LNCAP (cell line): ENCODE results near the gene STIM2.

ENCODE experiments used
- CTCF ChIP-seq: fragments of 450-650 bp; IDR thresholded peaks from 2 replicates; pipeline ENCODE4 v1.5.1; 2017; ENCODE audit warnings: mild to moderate bottlenecking

STIM2 gene

GRCh38 chr4:26887809-26888208 is 27.2 kb downstream of the STIM2 start:
- TF ChIP-seq CTCF = no peak

GRCh38 chr4:26889356-26889755 is 28.7 kb downstream of the STIM2 start:
- TF ChIP-seq CTCF = no peak

- no peak for TF ChIP-seq CTCF
These were observed 30.4 kb downstream of the STIM2 start for GRCh38 chr4:26891054-26891453.

GRCh38 chr4:26891867-26892266 is 31.2 kb downstream of the STIM2 start:
- TF ChIP-seq CTCF = no peak

GRCh38 chr4:26892480-26893150 is 32.0 kb downstream of the STIM2 start:
- TF ChIP-seq CTCF = no peak

GRCh38 chr4:26893491-26893890 is 32.9 kb downstream of the STIM2 start:
- no peak for TF ChIP-seq CTCF

- TF ChIP-seq CTCF = no peak
These were observed 36.0 kb downstream of the STIM2 start for GRCh38 chr4:26896636-26897035.

GRCh38 chr4:26899991-26900390 is 39.4 kb downstream of the STIM2 start:
- TF ChIP-seq CTCF = no peak
